Fibroblast of skin of left quadriceps (primary cell): Measurements from ENCODE around the gene COL11A2.

Source experiments
- DNase-seq, 2 experiments: peaks; one replicate each; pipeline ENCODE4 v3.0.0-alpha.2; 2013; ENCODE audit warnings: low read depth in 2 of 2

The COL11A2 gene

DNA sequence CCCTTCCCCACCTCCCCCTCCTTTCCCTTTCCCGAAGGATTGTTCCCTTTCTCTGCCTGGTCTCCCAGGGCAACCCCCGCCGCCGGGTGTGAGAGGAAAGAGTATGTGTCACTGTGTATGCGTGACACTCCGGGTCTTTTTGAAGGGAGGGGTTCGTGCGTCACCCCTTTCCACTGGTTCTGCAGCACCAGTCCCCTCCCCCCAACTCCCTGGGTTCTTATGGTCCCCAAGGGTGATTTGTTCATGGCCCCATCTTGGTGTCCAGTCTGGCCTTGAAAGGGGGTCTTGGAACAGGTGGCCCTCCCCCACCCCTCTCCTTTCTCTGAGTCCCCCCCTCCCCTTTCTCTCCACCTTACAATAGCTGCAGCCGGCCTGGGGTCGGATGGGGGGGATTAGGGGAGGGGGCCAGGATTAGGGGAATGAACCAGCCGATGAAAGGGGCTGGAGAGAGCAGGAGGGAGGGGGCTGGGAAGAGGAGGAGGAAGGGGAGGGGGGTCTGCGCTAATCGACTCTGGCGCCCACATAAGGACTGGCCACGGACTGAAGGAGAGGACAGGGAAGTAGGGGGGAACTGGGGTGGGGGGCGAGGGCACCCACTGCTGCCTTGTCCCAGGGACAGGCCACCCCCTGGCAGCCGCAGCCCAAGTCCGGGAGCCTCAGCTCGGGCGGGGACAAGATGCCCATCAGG is 14.7 kb upstream of the COL11A2 start:
- no peak for DNase-seq

DNA sequence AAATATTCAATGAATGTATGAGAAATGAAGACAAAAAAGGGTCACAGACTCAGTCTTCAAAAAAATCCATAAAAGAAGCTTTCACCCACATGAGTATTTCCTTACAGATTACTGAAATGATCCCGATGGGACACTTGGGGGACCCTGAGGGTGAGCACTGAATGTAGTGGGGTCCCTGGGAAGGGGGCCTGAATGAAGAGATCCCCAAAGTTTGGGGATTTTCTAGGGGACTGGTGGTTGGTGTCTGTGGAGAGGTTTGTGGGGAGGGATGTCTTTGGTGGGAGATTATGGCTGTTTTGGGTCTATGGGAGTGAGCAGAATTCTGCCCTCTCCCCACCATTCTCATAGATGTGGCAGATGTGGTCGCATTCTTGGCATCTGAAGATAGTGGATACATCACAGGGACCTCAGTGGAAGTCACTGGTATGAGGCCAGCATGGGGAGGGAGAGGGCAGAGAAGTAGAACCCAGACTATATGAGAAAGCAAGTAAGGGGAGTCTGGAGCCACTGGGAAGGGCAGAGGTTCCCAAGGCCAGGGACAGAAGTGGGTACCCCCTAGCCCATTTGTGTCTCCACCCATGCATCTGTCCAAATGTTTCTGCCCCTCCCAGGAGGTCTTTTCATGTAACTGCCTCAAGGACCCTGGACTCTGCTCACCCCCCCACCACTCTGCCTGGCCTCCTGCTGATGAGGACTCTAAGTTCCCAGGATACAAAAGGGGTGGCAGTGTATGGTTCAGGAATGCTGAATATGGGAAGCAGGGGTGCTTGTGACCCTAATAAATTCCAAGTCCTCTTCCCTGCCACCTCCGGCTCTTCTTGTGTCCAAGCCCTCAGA is 14.0 kb upstream of the COL11A2 start:
- no peak for DNase-seq

DNA sequence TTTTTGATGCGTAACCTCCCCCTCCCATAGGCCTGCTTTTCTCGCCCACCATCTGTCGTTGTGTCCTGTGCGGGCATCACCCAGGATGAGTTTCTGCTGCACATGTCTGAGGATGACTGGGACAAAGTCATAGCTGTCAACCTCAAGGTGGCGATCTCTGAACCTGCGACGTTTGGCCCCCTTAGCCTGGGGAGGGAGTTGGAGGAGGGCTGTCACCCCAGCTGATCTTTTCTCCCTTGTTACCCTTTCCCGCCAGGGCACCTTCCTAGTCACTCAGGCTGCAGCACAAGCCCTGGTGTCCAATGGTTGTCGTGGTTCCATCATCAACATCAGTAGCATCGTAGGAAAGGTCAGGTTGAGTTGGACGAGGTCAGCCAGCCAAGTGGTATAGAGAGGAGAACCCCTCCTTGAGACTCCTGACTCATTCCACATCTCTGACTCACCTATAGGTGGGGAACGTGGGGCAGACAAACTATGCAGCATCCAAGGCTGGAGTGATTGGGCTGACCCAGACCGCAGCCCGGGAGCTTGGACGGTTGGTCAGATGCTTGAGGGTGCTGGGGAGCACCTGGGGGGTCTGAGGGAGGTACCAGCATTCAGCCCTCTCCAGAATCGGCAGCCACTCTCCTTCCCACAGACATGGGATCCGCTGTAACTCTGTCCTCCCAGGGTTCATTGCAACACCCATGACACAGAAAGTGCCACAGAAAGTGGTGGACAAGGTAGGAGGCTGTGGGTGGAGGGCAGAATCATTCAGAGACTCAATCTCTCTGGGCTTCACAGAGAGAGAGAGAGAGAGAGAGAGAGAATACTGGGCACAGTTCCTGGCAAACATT is 13.1 kb upstream of the COL11A2 start:
- DNase-seq, result no peak

DNA sequence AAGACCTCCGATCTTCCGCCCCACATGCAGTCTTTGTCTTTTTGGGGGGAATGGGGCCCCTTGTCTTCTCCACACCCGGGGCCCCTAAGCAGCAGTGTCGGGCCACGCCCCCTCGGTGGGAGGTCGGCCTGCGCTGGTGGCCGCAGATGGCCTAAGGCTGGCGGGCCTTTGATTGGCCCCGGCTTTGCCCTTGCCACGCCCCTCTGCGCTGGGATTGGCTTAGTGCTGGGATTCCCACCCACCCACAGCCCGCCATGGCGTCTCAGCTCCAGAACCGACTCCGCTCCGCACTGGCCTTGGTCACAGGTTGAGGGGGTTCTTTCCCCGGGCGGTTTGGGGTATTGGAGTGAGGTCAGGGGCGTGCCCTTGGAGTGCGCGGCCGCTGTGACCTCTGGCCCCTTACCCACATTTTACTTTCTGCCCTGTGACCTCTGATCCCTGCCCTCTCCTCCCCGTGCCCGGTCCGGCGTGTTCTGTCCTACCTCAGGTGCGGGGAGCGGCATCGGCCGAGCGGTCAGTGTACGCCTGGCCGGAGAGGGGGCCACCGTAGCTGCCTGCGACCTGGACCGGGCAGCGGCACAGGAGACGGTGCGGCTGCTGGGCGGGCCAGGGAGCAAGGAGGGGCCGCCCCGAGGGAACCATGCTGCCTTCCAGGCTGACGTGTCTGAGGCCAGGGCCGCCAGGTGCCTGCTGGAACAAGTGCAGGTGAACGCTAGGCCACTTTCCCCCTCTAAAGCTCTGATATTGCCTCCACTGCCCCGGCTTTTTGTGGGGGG is 12.3 kb upstream of the COL11A2 start, which contains the start of gene HSD17B8:
Gene HSD17B8, plus strand, starts transcription at position 241 of the 776 bp plus-strand sequence. Its CDS starts 14 bp downstream, at position 255.
- DNase-seq, result peak; percentile 79 to 81

DNA sequence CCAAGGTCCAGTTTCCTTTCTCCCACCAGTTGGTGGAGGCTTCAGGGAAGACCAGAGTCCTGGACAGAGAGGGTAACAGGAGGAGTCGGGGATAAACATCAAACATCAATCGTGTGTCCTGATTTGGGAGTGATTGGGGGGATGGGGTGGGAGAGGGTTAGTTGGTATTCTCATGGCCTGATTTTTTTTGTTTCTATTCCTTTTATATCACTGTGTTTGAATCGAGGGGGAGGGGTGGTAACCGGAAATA is 11.8 kb upstream of the COL11A2 start:
- DNase-seq, result no peak

DNA sequence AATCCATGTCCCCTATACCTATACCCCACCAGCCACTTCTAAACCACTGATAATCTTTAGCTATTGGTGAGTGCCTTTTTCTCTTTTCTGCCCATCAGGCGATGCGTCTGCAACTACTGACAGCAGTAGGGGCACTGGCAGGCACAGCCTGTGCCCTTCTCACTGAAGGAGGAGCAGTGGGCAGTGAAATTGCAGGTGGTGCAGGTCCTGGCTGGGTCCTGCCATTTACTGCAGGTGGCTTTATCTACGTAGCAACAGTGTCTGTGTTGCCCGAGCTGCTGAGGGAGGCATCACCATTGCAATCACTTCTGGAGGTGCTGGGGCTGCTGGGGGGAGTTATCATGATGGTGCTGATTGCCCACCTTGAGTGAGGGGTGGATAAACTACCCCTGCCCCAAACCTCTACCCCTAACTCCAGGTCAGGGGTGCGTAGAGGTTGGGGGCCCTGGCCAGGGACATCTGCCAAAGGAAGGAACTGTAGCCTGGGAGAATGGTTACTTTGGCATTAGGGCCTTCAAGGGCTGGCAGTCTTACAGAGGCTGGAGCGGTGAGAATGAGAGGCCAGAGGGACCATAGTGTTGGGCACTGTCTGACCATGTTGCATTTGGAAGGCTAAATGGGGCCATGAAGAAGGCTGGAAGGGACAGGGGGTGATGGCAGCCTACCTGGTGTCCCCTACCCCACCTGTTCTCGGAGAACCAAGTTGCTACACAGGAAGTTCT is 11.3 kb upstream of the COL11A2 start:
- DNase-seq, result no peak

DNA sequence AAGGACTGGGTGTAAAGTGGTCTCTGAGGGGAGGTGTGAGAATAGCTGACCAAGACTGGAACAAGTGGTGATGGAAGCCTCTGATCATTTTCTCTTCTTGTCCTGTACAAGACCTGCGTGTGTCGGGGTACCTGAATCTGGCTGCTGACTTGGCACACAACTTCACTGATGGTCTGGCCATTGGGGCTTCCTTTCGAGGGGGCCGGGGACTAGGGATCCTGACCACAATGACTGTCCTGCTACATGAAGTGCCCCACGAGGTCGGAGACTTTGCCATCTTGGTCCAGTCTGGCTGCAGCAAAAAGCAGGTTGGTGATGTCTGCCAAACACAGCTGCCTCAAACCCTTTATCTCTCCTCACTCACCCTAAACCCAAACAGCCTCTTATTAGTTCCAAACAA is 10.5 kb upstream of the COL11A2 start:
- no peak for DNase-seq

DNA sequence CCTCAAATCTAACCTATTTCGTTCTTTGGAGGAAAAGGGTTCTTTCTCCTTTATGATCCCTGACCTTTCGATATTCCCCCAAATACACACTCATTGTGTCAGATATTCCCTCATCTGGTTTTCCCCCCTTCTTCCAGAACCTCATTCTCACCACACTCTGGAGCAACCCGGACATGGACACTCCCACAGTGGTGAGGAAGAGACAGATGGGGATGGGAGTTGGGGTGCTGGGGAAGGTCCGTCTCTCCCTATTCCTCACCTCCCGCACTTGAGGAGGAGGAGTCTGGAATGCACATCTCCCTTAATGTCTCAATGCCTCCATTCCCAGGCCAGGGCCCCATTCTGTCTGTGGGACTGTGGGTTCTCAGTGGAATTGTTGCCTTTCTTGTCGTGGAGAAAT is 9.7 kb upstream of the COL11A2 start:
- DNase-seq, result no peak

DNA sequence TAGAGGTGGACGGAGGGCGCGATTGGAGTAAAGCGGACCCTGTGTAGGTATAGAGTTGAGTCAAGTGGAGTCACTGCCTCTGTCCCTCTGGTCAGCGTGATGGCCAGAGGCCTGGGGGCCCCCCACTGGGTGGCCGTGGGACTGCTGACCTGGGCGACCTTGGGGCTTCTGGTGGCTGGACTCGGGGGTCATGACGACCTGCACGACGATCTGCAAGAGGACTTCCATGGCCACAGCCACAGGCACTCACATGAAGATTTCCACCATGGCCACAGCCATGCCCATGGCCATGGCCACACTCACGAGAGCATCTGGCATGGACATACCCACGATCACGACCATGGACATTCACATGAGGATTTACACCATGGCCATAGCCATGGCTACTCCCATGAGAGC is 8.9 kb upstream of the COL11A2 start:
- DNase-seq, result no peak

DNA sequence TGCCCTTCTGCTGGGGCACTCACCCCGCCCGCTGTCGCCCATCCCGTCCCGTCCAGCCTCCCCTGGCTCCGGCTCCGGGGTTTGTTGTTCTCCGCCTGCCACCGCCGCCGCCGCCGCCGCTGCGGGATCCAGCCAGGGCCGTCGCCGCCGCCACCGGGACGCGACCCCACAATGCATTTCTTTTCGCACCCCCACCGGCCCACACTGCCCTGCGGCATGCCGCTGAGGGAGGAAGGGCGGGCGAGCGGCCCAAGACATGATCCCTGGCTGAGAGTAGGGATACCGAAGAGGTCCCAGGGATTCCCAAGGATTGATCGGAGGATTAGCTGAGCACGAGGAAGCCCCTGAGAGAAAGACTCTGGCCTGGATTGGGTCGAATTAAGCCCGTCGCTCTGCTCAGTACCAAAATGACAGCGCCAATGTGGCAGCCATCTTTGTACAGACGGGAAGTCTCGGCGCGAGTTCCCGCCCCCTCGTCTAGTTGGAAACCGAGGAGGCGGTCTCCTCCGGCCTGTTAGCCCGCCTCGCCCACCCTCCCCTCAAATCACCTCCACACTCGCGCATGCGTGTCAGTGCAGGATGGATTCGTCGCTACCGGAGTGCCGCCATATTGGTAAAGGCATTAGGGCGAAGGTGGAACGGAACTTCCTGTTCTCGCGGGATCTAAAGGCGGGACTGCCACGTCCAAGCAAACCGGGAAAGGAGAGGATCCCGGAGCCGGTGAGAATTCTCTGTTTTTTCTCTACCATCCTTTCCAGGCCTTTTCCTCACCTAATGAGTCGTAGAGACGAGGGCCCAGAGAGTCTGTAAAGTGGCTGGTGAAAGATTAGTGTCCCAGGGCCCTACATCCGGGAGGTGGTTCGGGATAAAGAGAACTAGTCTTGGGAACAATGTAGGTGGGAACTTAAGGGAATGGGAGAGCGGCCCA is 8.2 kb upstream of the COL11A2 start, which contains the start of the genes RXRB and SLC39A7:
Gene RXRB, minus strand, starts transcription at position 447 of the 928 bp plus-strand sequence. Its CDS starts 189 bp downstream, at position 258.
Gene SLC39A7, plus strand, starts transcription at position 649 of the 928 bp plus-strand sequence. CDS start 379 bp downstream, outside the sequence.
- DNase-seq, result peak; percentile 99

DNA sequence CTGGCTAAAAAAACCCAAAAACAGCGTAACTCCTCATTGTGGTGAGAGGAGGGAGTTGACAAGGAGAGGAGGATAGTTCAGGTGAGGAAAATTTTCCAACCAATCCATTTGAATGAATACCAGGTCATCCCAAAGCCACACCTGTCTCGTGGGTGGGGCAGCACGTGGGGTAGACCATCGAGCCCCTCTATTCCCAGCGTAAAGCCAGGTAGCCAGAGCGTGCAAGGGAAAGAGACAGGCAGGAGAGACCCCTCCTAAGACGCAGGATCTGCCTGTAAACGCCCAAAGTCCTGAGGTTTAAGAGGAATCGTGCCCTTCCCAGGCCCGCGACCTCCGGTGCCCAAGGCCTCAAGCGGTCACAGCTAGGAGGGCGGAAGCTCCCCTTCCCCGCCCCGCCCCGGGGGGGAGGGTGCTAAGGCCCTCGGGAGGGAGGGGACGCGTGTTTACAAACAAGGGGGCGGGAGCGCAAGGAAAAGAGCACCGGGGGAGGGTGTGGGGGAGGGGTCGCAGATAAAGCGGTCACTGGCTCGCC is 7.5 kb upstream of the COL11A2 start:
- DNase-seq, result no peak

DNA sequence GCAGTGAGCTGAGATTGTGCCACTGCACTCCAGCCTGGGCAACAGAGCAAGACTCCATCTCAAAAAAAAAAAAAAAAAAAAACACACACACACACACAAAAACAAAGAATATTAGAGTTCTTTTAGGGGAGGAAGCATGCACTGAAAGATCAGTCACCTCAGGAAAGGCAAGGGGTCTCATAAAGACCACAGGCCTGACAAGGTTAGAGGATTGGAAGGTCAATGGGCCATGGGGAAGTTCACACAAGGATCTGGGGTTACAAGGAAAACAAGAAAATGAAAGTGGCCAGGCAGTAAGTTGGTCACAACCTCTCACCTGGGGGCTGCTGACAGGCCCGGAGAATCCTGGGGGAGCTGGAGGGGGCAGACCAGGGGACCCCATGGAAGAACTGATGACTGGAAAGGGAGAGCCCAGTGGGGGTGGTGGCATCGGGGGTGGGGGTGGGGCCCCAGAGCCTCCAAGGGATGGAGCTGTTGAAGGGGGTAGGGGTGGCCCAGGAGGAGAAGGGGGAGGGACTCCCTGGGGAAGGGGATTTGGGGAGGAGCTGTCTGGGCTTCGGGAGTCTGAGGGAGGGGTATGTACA is 6.7 kb upstream of the COL11A2 start:
- no peak for DNase-seq

DNA sequence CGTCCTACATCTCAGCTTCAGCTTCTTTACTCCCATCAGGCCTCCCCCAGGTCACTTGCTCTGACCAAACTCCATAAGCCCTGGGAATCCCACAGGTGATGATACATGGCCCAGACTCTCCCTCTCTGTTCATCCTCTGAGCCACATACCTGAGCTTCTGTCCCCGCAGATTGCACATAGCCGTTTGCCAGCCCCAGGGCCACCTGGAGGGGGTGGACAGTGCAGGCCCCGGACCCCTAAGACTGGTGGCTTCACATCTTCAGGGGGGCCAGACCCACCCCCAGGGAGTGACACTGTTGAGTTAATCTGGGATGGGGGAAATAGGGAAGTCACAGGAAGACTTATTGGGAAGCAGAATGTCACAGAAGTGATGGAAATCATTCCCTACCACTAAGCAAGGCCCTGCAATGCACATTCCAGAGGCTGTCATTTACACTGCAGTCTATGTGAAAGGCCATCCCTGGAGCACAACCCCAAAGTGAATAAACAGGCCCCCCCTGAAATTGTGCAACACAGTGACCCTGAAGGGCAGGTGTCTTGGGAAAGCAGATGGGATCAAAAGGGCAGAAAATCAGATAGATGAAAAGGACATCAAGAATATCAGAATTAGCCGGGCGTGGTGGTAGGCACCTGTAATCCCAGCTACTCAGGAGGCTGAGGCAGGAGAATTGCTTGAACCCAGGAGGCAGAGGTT is 6.0 kb upstream of the COL11A2 start:
- DNase-seq, result no peak

DNA sequence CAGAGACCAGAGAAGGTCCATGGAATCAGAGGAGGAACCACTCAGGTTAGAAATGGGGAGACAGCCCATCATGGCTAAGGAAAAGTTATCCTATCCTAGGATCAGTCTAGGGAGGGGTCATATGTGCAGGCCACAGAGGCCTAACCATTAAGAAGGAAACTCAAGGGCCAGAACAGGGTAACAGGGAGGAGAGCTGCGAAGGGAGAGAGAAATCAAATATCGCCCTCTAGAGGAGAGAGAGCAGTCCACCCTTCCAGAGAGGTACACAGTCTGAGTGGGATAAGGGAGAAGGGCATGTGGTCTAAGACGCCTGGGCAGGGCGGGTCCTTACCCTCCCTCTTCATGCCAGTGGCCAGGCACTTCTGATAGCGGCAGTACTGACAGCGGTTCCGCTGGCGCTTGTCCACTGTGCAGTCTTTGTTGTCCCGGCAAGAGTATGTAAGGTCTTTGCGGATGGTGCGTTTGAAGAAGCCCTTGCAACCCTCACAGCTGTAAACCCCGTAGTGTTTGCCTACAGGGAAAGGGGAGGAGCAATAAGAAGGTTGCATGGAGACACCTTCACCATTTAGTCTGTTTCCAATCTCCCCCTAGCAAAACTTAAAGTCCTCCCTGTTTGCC is 5.3 kb upstream of the COL11A2 start:
- DNase-seq, result no peak

DNA sequence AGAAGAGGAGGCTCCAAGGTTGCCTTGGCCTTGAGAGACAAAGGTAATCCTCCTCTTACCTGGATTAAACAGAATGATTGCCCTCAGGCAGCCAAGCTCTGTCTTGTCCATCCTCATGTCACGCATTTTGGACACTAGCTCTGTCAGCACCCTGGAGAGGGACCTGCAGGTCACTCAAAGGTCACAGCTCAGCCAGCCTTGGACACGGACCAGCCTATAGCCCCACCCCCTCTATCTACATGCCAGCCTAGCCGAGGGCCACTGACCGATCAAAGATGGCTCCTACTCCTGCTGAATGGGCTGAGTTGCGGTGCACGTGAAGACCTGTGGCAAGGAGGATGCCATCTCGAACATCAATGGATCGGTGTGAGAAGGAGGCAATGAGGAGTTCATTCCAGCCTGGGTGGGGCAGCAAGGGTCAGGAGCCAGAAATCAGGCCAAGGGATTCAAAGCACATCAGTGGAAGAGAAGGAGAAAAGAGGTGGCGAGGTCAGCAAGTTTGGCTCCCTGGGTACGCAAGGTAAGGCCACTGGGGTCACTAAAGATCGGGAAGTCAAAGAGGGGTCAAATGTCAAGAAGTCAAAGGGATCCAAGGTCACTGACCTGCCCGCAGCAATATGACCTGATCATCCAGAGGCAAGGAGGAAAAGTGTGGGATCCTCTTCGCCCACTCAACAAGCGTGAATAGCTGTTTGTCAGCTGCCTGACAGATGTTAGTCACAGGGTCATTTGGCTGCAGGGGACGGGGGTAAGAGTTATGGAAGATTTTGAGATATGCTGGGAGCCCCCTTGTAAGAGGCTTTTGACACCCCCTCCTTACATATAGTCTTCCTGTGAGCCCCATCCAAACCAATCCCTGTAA is 3.3 kb upstream of the COL11A2 start:
- DNase-seq, result no peak

DNA sequence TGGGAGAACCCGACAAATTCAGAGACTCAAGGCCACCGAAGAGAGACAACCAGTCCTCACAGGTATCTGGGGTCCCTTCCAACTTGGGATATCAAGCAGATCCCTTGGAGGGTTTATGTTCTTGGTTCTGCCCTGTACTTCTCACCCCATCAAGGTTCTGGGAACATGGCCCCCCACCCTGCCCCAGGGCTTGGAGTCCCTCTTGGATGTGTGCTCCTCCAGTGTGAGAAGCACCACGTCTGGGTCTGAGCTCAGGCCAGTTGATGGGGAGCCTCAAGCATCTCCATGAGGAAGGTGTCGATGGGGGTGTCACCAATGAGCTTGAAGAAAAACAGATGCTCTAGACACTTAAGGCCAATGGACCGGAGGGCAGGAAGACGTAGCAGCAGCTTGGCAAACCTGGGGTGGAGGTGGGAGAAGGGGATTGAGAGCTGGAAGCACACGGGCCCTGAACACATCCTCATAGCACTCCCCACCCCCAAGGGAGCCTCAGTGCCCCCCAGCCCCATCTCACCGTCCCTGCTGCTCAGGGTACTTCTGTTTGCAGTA is 2.2 kb upstream of the COL11A2 start:
- no peak for DNase-seq

DNA sequence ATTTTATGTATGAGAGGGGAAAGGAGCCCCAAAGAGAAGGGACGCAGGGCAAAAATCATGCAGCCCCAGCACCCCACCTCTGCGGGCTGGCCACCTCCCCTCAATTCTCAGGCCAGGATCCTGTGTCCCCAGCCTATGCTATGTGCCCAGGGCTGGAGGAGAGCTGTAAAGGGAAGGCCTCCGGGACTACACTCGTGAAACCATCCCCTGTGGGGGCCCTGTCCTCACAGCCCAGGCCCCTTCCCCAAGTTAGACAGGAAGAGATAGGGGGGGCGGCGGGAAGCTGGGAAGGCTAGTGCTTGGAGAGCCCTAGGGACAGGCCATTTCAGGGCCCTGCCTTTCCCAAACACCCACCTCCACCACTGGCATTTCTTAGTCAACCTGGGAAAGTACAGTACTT is 1.4 kb upstream of the COL11A2 start:
- DNase-seq, result no peak
